Stimulated activated CD4-positive, alpha-beta T cell treated with anti-CD3 and anti-CD28 coated beads, Interleukin-1b, Interleukin-23, amount 100 ng/mL, for 48 hours (primary cell): Measurements from ENCODE around the gene CNOT10.
"Not testable (repeated sequence)": the region's sequence is repeated elsewhere in the genome, so short reads cannot be mapped to it uniquely, and the experiment has no call there.

Experiments used
- DNase-seq: peaks from one replicate; pipeline ENCODE4 v3.0.0-alpha.2; 2020

CNOT10 gene

GRCh38 chr3:32698506-32698905, 13.5 kb downstream of the CNOT10 start:
- no peak for DNase-seq

GRCh38 chr3:32699429-32699828, 14.4 kb downstream of the CNOT10 start:
- DNase-seq: no peak

DNA sequence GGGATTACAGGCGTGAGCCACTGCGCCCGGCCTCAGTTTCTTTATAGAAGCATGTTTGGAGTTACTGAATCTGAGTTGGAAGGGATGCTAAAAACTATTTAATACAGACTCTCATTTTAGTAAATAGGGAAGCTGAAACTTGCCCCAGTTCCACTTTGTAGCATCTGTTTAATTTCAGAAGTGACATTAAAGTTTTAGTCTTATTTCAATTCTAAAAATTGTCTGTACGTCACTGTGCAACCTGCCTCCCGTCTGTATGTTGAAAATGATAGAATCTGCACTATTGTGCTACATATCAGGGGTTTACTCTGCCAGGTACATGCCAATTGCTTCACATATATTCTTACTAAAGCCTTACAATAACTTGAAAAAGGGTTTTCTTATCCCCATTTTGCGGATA, 15.3 kb downstream of the CNOT10 start:
- no peak for DNase-seq

DNA sequence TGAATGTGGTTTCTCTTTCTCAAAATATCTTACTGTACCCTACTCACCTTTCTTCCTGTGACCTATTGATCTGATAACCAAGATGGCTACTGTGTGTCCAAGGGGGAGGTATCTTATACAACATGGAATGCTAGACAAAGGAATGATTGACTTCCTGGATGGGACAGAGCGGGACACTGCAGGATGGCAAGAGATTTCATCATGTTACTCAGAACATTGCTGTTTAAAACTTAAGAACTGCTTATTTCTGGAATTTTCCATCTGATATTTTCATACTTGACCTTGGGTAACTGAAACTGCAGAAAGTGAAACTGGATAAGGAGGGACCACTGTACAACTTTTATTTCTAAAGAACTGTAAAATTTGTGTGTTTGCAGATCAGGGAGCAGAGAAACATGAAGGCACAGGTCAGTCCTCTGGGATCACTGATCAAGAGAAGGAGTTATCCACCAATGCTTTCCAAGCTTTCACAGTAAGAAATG, 18.5 kb downstream of the CNOT10 start:
- DNase-seq: no peak

DNA sequence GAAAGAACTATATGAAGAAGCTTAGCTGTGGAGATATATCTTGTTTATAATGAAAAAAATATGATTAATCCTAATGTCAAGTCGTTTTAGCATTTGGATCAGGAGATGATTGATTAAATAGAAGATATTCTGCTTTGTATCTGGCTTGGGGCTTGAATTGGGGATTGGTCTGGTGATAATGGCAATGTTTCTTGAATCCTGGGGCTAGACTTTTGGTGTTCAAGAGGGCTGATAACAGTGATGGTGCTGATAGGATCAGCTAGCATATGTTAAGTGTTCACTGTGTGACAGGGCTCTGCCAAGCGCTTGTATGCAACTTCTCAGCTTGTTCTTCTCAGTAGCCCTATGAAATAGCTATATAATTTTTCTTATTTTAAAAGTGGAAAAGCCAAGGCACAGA, 20.2 kb downstream of the CNOT10 start:
- DNase-seq: no peak

DNA sequence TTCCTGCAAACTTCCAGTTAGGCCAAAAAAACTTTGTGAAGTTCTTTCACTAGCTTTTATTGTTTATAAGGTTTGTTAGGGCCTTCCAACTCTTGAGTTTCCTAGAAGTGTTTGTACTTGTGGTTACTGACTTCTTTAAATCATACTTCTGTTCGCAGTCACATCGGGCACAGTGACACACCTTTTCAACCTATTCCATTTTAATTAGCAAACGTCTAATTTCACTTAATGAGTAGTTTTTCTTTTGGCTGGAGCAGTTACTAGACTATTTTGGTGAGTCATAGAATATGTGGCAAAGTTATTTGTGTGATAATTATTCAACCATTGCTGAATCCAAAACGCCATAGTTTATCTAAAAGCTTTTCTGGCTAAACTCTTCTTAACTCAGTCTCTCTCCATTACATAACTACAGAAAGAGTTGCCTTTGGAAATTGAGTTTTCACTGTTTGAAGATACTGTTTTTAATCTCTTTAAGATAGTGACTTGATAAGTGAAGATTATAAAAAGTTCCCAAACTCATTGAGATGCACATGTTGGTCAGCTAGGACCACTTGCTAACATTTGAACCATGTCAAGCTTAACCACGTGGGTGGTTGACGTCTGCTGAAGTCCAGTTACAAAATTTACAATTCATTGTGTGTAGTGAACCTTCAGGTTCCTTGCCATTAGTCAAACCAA, 21.5 kb downstream of the CNOT10 start:
- no peak for DNase-seq

DNA sequence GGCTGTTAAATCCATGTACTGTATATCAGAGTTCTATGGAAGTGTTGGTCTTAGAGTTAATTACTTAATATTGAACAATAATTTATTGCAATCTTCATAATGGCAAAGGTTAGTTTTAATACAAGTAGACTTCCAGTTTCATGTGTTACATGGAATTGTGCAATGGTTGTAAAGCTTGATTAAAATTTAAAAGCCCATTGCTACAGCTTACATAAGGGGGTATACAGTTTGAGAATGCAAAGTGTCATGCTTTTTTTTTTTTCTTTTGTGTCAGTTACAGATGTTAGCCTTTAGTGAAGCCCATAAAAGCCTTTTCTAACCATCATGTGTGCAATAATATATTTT, 22.0 kb downstream of the CNOT10 start:
- DNase-seq: no peak

DNA sequence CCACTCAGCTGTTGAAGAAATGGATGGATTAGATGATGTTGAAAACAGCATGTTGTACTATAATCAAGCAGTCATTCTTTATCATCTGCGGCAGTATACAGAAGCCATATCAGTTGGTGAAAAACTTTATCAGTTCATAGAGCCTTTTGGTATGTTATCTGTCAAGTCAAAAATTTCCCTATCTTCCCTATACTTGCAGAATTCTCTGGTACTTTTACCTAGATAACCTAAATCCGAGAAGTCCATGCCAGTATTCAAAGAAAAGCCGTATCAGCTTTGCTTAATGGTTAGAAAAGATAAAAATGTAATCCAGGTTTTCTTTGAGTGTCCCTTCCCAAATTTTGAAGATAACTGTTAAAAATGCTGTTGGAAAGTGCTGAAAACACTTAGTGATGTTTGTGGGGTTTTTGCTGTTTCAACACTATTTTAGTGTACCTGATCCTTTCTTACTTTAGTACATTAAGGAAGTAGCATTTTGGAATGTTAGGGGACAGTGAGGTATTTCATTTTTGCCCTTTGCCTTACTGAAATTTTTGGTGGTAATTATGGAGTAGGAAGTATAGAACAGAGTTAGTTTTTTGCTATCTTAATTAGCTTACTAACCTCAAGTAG, 23.8 kb downstream of the CNOT10 start:
- DNase-seq: no peak

DNA sequence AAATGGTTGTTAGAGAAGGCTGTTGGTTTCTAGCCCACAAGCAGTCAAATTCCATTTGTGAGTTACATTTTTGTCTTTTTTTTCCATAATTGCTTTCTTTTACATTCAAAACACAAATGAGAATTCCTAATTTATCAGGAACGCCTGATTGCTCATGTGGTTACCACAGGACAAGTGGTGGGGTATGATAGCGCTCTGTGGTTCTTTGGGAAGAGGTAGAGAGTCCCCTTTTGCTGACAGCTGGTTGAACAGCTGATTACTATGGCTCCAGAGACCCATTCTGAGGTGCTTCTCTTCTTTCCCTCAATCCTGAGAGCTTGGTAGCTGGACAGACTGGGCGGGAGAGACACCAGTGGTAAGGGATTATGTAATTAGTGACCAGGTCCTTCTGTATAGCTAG, 24.4 kb downstream of the CNOT10 start:
- no peak for DNase-seq

GRCh38 chr3:32712506-32713055, 27.6 kb downstream of the CNOT10 start:
- no peak for DNase-seq

DNA sequence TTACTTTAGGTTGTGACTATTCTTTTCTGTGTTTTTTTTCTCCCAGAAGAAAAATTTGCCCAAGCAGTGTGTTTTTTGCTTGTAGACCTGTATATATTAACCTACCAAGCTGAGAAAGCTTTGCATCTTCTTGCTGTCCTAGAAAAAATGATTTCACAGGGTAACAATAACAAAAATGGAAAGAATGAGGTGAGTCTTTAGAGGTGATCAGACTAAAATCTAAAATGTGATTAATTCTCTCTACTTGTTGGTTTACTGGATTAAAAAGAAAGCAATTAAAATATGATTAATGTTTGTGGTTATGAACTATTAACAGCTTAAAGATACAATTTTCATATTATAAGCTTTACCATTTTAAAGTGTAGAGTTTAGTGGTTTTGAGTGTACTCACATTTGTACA, 28.2 kb downstream of the CNOT10 start:
- no peak for DNase-seq

DNA sequence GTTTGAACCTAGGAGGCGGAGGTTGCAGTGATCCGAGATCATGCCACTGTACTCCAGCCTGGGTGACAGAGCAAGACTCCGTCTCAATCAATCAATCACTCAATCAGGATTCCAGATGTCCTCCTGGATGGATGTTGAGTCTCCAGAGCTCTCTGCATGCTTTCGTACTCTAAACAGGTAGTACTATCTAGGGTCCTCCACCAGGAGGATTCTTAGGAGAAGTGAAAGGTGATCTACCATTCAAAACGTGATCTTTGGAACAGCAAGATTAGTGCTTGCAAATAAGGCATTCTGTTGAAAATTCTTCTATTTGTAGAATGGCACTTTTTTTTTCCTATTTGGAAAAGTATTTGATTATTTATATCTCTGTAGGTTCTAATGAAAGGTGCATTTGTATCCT, 34.3 kb downstream of the CNOT10 start:
- no peak for DNase-seq

- DNase-seq: no peak
These were observed 34.9 kb downstream of the CNOT10 start for GRCh38 chr3:32719931-32720330.

GRCh38 chr3:32725721-32726120, 40.7 kb downstream of the CNOT10 start:
- DNase-seq: no peak

DNA sequence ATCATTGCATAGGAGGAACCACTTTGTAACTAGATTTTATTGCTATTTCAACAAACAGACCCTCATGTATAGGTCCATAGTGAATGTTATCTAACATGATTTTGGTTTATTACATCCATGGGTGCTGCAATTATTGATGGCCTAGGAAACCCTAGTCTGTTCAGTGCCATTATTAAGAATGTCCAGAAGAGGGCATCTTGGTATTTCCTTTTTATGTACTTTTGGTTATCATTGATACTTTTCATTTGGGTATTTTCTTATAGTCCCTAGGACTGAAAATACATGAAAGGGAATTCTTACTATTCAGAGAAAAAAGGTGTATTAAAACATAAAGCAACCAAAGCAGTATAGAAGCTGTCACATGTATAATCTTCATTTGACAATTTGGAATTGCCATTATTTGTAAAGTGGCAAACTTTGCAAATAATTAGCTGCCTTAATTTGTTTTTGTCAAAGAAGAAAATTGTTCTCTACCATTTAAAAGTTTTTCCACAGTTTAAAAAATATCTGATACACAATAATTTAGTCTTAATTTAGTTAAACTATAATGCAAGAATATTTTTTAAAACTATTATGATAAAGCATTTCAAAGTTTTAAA, 48.7 kb downstream of the CNOT10 start:
- no peak for DNase-seq

- DNase-seq: no peak
These were observed 49.8 kb downstream of the CNOT10 start for GRCh38 chr3:32734756-32735155.

GRCh38 chr3:32743470-32743869, 58.5 kb downstream of the CNOT10 start:
- not testable (repeated sequence) for DNase-seq

DNA sequence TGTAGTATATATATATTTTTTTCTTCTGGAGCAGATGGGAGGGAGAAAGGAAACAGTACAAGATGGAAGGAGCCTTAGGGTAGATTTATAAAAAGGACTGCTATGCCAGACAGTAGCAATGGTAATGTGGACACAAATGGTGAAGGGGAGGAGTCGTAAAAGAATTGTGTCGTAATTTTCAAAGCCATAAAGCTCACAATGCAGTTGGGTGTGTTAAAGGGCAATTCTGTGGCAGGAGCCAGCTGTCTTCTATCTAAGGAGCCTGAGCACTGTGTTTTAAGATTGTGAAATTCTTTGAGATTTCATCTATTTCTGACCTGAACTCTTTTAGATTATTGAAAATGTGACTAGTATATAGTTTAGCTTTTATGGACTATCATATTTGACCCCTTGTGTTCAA, 58.9 kb downstream of the CNOT10 start:
- DNase-seq: no peak

DNA sequence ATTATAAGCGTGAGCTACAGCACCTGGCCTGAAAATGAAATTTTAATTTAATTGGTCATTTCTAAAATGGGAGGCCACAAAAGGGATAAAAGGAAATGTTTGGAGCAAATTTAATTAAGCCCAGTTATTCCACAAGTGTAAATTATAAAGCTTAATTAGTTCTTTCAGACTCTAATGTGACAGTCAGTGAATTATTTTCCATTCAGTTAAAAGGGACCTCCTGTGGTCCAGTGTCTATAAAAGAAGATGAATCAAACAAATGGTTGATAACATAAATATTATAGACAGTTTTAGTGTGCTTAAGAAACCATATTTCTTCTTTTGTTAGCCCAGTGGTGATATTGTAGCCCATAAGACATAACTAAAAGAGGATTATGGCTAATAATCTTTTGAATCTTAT, 66.4 kb downstream of the CNOT10 start:
- no peak for DNase-seq

- DNase-seq: no peak
These were observed 70.8 kb downstream of the CNOT10 start for GRCh38 chr3:32755761-32756160.

- DNase-seq: no peak
These were observed 72.8 kb downstream of the CNOT10 start for GRCh38 chr3:32757618-32758374.

GRCh38 chr3:32758375-32758753, 73.4 kb downstream of the CNOT10 start:
- no peak for DNase-seq

DNA sequence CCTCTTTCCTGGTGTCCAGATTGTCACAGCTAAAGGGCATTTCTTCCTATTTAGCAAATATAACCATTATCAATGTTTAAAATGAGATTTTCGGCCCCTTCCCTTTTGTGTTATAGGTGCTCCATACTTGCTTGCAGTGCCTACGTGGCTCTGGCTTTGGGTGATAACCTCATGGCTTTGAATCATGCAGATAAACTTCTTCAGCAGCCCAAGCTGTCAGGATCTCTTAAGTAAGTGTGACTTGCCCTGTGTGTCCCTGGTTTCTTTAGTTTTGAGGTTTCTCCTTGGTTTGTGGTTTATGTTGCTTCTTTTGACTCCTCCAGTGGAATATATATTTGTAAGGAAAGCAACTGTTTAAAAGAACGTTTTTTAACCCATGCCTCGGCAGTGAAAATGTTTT, 74.4 kb downstream of the CNOT10 start:
- no peak for DNase-seq

GRCh38 chr3:32764481-32764880, 79.5 kb downstream of the CNOT10 start:
- DNase-seq: no peak
